ENCODE measurements around the gene ESRP2.

Gene ESRP2

GRCh38 chr16:68275611-68276191 lies 39.8 kb upstream of the ESRP2 start:
- Histone ChIP-seq H3K9me3 (replicated peaks; ENCODE audit: insufficient read depth, low read length) (no peaks in the 10 kb centered on the region), H3K9me2 (replicated peaks; ENCODE audit: insufficient read depth, low read length) (no peaks in the 10 kb centered on the region), H3K4me3 (ENCODE audit: low read length) (0 out of 2 replicates have a peak overlapping the region, but pooled peaks have one; percentile 2), H3K9ac (ENCODE audit: low read length) (peak overlapping the region; percentile 11; the same call in 1 of the 2 replicates), H3F3A (ENCODE audit: insufficient read depth, low read length) (peaks cover 59% of the 10 kb centered on the region), H2AFZ (ENCODE audit: low read length) (no peak overlapping the region), H3K27ac (ENCODE audit: low read length) (peak overlapping the region; percentile 79), H3K4me1 (ENCODE audit: low read length) (peaks cover 61% of the 10 kb centered on the region), H4K20me1 (ENCODE audit: insufficient read depth, low read length) (no peaks in the 10 kb centered on the region), H3K79me2 (ENCODE audit: low read length) (peaks cover 78% of the 10 kb centered on the region), H3K4me2 (ENCODE audit: low read depth, low read length) (peak overlapping the region; percentile 40), H3K36me3 (replicated peaks; ENCODE audit: insufficient read depth, low read length) (no peaks in the 10 kb centered on the region), H3K27me3 (replicated peaks; ENCODE audit: insufficient read depth, low read length) (no peaks in the 10 kb centered on the region)
- TF ChIP-seq CTCF (IDR thresholded peaks at IDR 0.05; ENCODE audit: low read length) (no peak), EZH2 (optimal IDR thresholded peaks at IDR 0.05; ENCODE audit: low read depth, low read length) (no peak), EZH2phosphoT487 (IDR thresholded peaks at IDR 0.05; ENCODE audit: low read length) (no peak)
- peak; percentile 80 for DNase-seq

- Histone ChIP-seq H3K4me3 (ENCODE audit: low read length) (no peak overlapping the region), H3K36me3 (replicated peaks; ENCODE audit: insufficient read depth, low read length) (no peaks in the 10 kb centered on the region), H3K4me2 (ENCODE audit: low read depth, low read length) (peak overlapping the region; percentile 40), H3K79me2 (ENCODE audit: low read length) (peaks cover 78% of the 10 kb centered on the region), H2AFZ (ENCODE audit: low read length) (no peak overlapping the region), H3K9me2 (replicated peaks; ENCODE audit: insufficient read depth, low read length) (no peaks in the 10 kb centered on the region), H3K27ac (ENCODE audit: low read length) (peak overlapping the region; percentile 79; the same call in 1 of the 2 replicates), H3K9ac (ENCODE audit: low read length) (peak overlapping the region; percentile 3; the same call in 1 of the 2 replicates), H4K20me1 (ENCODE audit: insufficient read depth, low read length) (no peaks in the 10 kb centered on the region), H3F3A (ENCODE audit: insufficient read depth, low read length) (peaks cover 59% of the 10 kb centered on the region), H3K27me3 (replicated peaks; ENCODE audit: insufficient read depth, low read length) (no peaks in the 10 kb centered on the region), H3K9me3 (replicated peaks; ENCODE audit: insufficient read depth, low read length) (no peaks in the 10 kb centered on the region), H3K4me1 (ENCODE audit: low read length) (peaks cover 63% of the 10 kb centered on the region)
- no peak for TF ChIP-seq EZH2phosphoT487 (IDR thresholded peaks at IDR 0.05; ENCODE audit: low read length)
- no peak for TF ChIP-seq EZH2 (optimal IDR thresholded peaks at IDR 0.05; ENCODE audit: low read depth, low read length)
- TF ChIP-seq CTCF (IDR thresholded peaks at IDR 0.05; ENCODE audit: low read length) = no peak
- DNase-seq = no peak
These were observed 38.5 kb upstream of the ESRP2 start for GRCh38 chr16:68274441-68274840.

GRCh38 chr16:68273896-68274295 lies 38.0 kb upstream of the ESRP2 start:
- H3K36me3 ChIP-seq (replicated peaks; ENCODE audit: insufficient read depth, low read length) = no peaks in the 10 kb centered on the region
- peaks cover 63% of the 10 kb centered on the region for H3K4me1 ChIP-seq (ENCODE audit: low read length)
- no peaks in the 10 kb centered on the region for H3K27me3 ChIP-seq (replicated peaks; ENCODE audit: insufficient read depth, low read length)
- H3K4me2 ChIP-seq (ENCODE audit: low read depth, low read length) = peak overlapping the region; percentile 40
- peaks cover 59% of the 10 kb centered on the region for H3F3A ChIP-seq (ENCODE audit: insufficient read depth, low read length)
- H3K9me2 ChIP-seq (replicated peaks; ENCODE audit: insufficient read depth, low read length) = no peaks in the 10 kb centered on the region
- H2AFZ ChIP-seq (ENCODE audit: low read length) = no peak overlapping the region
- DNase-seq = no peak
- no peak overlapping the region for H3K4me3 ChIP-seq (ENCODE audit: low read length)
- H3K79me2 ChIP-seq (ENCODE audit: low read length) = peaks cover 78% of the 10 kb centered on the region
- peak overlapping the region; percentile 79; the same call in 1 of the 2 replicates for H3K27ac ChIP-seq (ENCODE audit: low read length)
- TF ChIP-seq EZH2phosphoT487 (IDR thresholded peaks at IDR 0.05; ENCODE audit: low read length) (no peak), EZH2 (optimal IDR thresholded peaks at IDR 0.05; ENCODE audit: low read depth, low read length) (no peak), CTCF (IDR thresholded peaks at IDR 0.05; ENCODE audit: low read length) (no peak)
- H3K9ac ChIP-seq (ENCODE audit: low read length) = no peak overlapping the region
- H4K20me1 ChIP-seq (ENCODE audit: insufficient read depth, low read length) = no peaks in the 10 kb centered on the region
- no peaks in the 10 kb centered on the region for H3K9me3 ChIP-seq (replicated peaks; ENCODE audit: insufficient read depth, low read length)

All from MM.1S (cell line).